HG03060 (cell line): ENCODE results near the gene DENND2C.

ENCODE experiments used
- ATAC-seq: cut with Tn5 transposase; IDR thresholded peaks from one replicate; pipeline ENCODE4 v1.9.1; 2021; ENCODE audit warnings: low read depth, moderate number of reproducible peaks; ENCODE audit not compliant: unreplicated experiment

The DENND2C gene

GRCh38 chr1:114669562-114670082, at the start of gene DENND2C:
TSS of gene DENND2C (minus strand) at chr1:114670049. CDS start at chr1:114625984, 44,065 bp downstream.
- peak; percentile 28 for ATAC-seq

- no peak for ATAC-seq
These were observed 49.6 kb upstream of the DENND2C start for GRCh38 chr1:114719424-114719787.

- ATAC-seq: no peak
These were observed 49.0 kb upstream of the DENND2C start for GRCh38 chr1:114718661-114719423.

- ATAC-seq: peak; percentile 85
These were observed 46.7 kb upstream of the DENND2C start, which contains the start of gene NRAS for GRCh38 chr1:114716304-114717170. TSS of gene NRAS (minus strand) at chr1:114716771. CDS start at chr1:114716160, 611 bp downstream.

- ATAC-seq: no peak
These were observed 46.1 kb upstream of the DENND2C start for GRCh38 chr1:114715952-114716303.

GRCh38 chr1:114712977-114713376, 43.1 kb upstream of the DENND2C start:
- ATAC-seq: no peak

- no peak for ATAC-seq
These were observed 40.5 kb upstream of the DENND2C start for GRCh38 chr1:114710360-114710759.

GRCh38 chr1:114707604-114708003, 37.8 kb upstream of the DENND2C start:
- no peak for ATAC-seq

- ATAC-seq: no peak
These were observed 33.4 kb upstream of the DENND2C start for GRCh38 chr1:114703242-114703641.

- no peak for ATAC-seq
These were observed 32.9 kb upstream of the DENND2C start for GRCh38 chr1:114702737-114703136.

GRCh38 chr1:114701931-114702330, 32.1 kb upstream of the DENND2C start:
- ATAC-seq: no peak

GRCh38 chr1:114700036-114700600, 30.3 kb upstream of the DENND2C start:
- ATAC-seq: no peak

- no peak for ATAC-seq
These were observed 27.0 kb upstream of the DENND2C start for GRCh38 chr1:114696810-114697209.

GRCh38 chr1:114695430-114696058, 25.7 kb upstream of the DENND2C start, which contains the start of gene AMPD1:
TSS of gene AMPD1 (minus strand) at chr1:114695546. CDS start at chr1:114695471, 75 bp downstream.
- no peak for ATAC-seq

- no peak for ATAC-seq
These were observed 24.9 kb upstream of the DENND2C start for GRCh38 chr1:114694540-114695310.

GRCh38 chr1:114692947-114693346, 23.1 kb upstream of the DENND2C start:
- ATAC-seq: no peak

- ATAC-seq: no peak
These were observed 21.2 kb upstream of the DENND2C start for GRCh38 chr1:114691061-114691460.

- no peak for ATAC-seq
These were observed 20.3 kb upstream of the DENND2C start for GRCh38 chr1:114690148-114690547.

GRCh38 chr1:114688526-114688925, 18.7 kb upstream of the DENND2C start:
- no peak for ATAC-seq

GRCh38 chr1:114685851-114686250, 16.0 kb upstream of the DENND2C start:
- ATAC-seq: no peak
